Breast epithelium (tissue), 4 donors: ENCODE measurements around the gene LGALS7. TPM values are rescaled to one million over a fixed set of nuclear protein-coding genes. Genes with fewer than 3 reads are reported as not detected.
A peak's percentile ranks its signal among the peaks of the same experiment; 100 is the strongest.

Source experiments
- DNase-seq, 2 donors: peaks; one replicate each; pipeline ENCODE4 v3.0.0-alpha.2; 2019; ENCODE audit warnings: low spot score in 2 of 2
- H3K27ac ChIP-seq, 2 donors: fragments of 200-600 bp; sonication (generic) in 1 of 2; one replicate each; pipeline ENCODE4 v1.5.1; 2016 to 2019; ENCODE audit warnings: mild to moderate bottlenecking in 1 of 2
- H3K27me3 ChIP-seq, 2 donors: fragments of 200-600 bp; sonication (generic) in 1 of 2; one replicate each; pipeline versions ENCODE4 v1.5.1 to v1.6.0; 2017 to 2019; ENCODE audit warnings: control low read depth in 1 of 2, mild to moderate bottlenecking in 1 of 2
- H3K36me3 ChIP-seq: fragments of 200-600 bp; one replicate; pipeline ENCODE4 v1.5.1; 2019
- H3K4me1 ChIP-seq, 2 donors: fragments of 200-600 bp; sonication (generic); one replicate each; pipeline ENCODE4 v1.5.1; 2016 to 2019; ENCODE audit warnings: control low read depth in 1 of 2
- H3K4me3 ChIP-seq, 3 donors: fragments of 200-600 bp; sonication (generic); 1 replicate in 2 of 3; 2 replicates in 1 of 3; pipeline ENCODE4 v1.5.1; 2016 to 2019; ENCODE audit warnings: mild to moderate bottlenecking in 3 of 3, moderate library complexity in 2 of 3
- H3K9me3 ChIP-seq, 2 donors: fragments of 200-600 bp; sonication (generic) in 1 of 2; one replicate each; pipeline ENCODE4 v1.5.1; 2016 to 2019; ENCODE audit warnings: control low read depth in 1 of 2
- POLR2A ChIP-seq: fragments of 450-650 bp; IDR thresholded peaks from one replicate; pipeline ENCODE4 v1.6.1; 2016; ENCODE audit warnings: antibody characterized with exemption, mild to moderate bottlenecking, moderate library complexity
- POLR2AphosphoS5 ChIP-seq, 3 donors: sonication (generic); formaldehyde crosslinking; IDR thresholded peaks; one replicate each; pipeline ENCODE4 v1.6.1; 2017; ENCODE audit warnings: antibody characterized with exemption in 3 of 3
- intact Hi-C: fragments of 100-400 bp; cut with DNase I; formaldehyde crosslinking; loops from one replicate; pipeline ENCODE4 v1.15.1; 2023; ENCODE audit warnings: low total_unique reads
- total RNA-seq, 3 donors: library from RNA; depleted of rRNA; stranded (reverse); fragments of >200 nt; gene quantifications; one replicate each; pipeline ENCODE4 v1.1.0, GENCODE V29; 2016
- TF ChIP-seq, protein P1 (sequence below), 3 donors: fragments of 450-650 bp; IDR thresholded peaks; one replicate each; pipeline ENCODE4 v1.5.1; 2016 to 2017; ENCODE audit warnings: antibody characterized with exemption in 3 of 3, mild to moderate bottlenecking in 3 of 3, moderate library complexity in 3 of 3

The LGALS7 gene
- total RNA-seq, 3 donors from 2014 or later: 1.5 TPM; not detected in 2

DNA sequence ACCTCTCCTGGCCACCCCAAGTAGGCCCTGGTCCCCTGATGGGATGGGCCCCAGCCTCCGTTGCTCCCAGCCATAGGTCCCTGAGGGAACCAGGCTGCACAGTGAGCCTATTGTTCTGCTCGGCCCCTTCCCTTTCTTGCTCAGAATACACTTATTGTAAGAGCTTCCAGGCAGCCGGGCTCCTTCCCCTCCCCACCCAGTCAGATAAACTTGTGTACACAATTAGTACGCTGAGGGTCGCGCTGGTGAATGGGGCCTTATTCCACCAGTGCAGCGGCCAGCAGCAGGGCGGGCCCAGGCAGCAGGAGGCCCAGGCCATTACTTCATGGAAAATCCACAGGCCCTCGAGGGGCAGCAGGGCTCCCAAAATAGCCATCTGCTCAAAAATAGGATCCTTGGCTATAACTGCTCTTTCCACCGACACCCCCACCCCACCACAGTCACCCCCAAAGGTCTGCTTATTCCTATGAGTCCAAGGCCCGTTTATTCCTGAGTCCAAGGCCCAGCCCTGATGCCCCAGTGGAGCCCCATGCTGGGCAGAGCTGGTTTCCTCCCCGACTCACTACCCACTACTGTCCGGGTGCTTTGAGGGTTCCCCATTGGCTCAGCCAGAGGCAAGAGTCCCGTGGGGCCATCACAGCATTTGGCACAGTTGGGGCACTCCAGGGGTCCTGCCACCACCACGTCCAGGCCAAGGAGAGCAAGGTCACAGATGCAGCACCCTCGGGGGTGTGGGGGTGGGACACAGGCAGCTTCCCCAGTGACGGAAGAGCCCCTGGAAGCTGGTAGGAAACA, 51.1 kb downstream of the LGALS7 start:
- Histone ChIP-seq H3K27ac (peak overlapping the region; percentile 82 to 92), H3K4me3 (no peak overlapping the region), H3K4me1 (peaks cover 12 to 24% of the 10 kb centered on the region in 2 donors), H3K36me3 (peaks cover 9% of the 10 kb centered on the region), H3K27me3 (no peaks in the 10 kb centered on the region), H3K9me3 (no peaks in the 10 kb centered on the region)
- intact Hi-C loops: no loop called here
- no peak for DNase-seq
- TF ChIP-seq POLR2AphosphoS5 (IDR thresholded peaks at IDR 0.05) (no peak), POLR2A (no peak)
- TF ChIP-seq, protein P1, sequence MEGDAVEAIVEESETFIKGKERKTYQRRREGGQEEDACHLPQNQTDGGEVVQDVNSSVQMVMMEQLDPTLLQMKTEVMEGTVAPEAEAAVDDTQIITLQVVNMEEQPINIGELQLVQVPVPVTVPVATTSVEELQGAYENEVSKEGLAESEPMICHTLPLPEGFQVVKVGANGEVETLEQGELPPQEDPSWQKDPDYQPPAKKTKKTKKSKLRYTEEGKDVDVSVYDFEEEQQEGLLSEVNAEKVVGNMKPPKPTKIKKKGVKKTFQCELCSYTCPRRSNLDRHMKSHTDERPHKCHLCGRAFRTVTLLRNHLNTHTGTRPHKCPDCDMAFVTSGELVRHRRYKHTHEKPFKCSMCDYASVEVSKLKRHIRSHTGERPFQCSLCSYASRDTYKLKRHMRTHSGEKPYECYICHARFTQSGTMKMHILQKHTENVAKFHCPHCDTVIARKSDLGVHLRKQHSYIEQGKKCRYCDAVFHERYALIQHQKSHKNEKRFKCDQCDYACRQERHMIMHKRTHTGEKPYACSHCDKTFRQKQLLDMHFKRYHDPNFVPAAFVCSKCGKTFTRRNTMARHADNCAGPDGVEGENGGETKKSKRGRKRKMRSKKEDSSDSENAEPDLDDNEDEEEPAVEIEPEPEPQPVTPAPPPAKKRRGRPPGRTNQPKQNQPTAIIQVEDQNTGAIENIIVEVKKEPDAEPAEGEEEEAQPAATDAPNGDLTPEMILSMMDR (IDR thresholded peaks at IDR 0.05): no peak

DNA sequence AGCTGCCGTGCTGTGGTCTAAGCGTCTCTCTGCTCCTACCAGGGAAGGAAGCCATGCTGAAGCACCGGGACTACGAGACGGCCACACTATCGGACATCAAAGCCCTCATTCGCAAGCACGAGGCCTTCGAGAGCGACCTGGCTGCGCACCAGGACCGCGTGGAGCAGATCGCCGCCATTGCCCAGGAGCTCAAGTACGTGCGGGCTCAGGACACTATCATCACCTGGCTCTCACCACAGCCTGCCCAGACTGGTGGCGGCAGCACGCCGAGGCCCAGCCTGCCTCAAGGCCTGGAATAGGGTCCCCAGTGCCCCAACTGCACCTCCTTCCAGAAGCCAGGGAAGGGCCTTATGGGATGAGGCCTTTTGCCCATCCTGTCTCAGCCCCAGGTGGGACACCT, 51.8 kb downstream of the LGALS7 start:
- peaks cover 10% of the 10 kb centered on the region for H3K36me3 ChIP-seq
- peaks cover 12 to 24% of the 10 kb centered on the region in 2 donors for H3K4me1 ChIP-seq
- TF ChIP-seq POLR2A (no peak), POLR2AphosphoS5 (IDR thresholded peaks at IDR 0.05) (no peak)
- TF ChIP-seq, protein P1 (IDR thresholded peaks at IDR 0.05): no peak
- no peaks in the 10 kb centered on the region for H3K27me3 ChIP-seq
- DNase-seq: no peak
- intact Hi-C loops: no loop called here
- H3K27ac ChIP-seq: peak overlapping the region; percentile 82 to 92
- no peaks in the 10 kb centered on the region for H3K9me3 ChIP-seq
- H3K4me3 ChIP-seq: no peak overlapping the region

Other genes starting within 250 kb of the LGALS7 start
- gene MAP4K1, start 155.6 kb downstream of the LGALS7 start, total RNA-seq: 1 to 10 TPM; 2.5 to 9.3 (median 3.6) TPM
- gene EIF3K, start 154.3 kb downstream of the LGALS7 start, total RNA-seq: 100 to 1,000 TPM; 401 to 562 (median 420) TPM
- gene ACTN4, start 125.9 kb downstream of the LGALS7 start, total RNA-seq: 100 to 1,000 TPM; 182 to 296 (median 269) TPM
- 1 to 10 TPM in 2 of 3 donors, under 1 TPM in 1; 0.16 to 9.2 (median 4.1) TPM for gene CAPN12, start 29.0 kb downstream of the LGALS7 start, total RNA-seq
- gene LGALS7B, start 15.7 kb upstream of the LGALS7 start, total RNA-seq: 10 to 100 TPM in 1 of 3 donors, 1 to 10 TPM in 1, not detected in 1; 5.9 to 23.6 TPM
- gene LGALS4, start 39.4 kb upstream of the LGALS7 start, total RNA-seq: 10 to 100 TPM in 1 of 3 donors, under 1 TPM in 2; 0.80 to 16.4 (median 0.88) TPM
- 100 to 1,000 TPM in 1 of 3 donors, 10 to 100 TPM in 2; 85.8 to 113 (median 93.8) TPM for gene ECH1, start 58.3 kb upstream of the LGALS7 start, total RNA-seq
- 100 to 1,000 TPM; 164 to 193 (median 168) TPM for gene HNRNPL, start 76.5 kb upstream of the LGALS7 start, total RNA-seq
- gene RINL, start 104.8 kb upstream of the LGALS7 start, total RNA-seq: 10 to 100 TPM in 2 of 3 donors, 1 to 10 TPM in 1; 4.5 to 13.0 (median 12.8) TPM
- gene SIRT2, start 126.1 kb upstream of the LGALS7 start, total RNA-seq: 10 to 100 TPM; 61.8 to 92.3 (median 88.2) TPM
- gene NFKBIB, start 126.5 kb upstream of the LGALS7 start, total RNA-seq: 10 to 100 TPM; 15.7 to 29.2 (median 19.6) TPM
- under 1 TPM in 2 of 3 donors, not detected in 1; 0.64 to 0.88 TPM for gene CCER2, start 138.7 kb upstream of the LGALS7 start, total RNA-seq
- 10 to 100 TPM; 10.9 to 22.6 (median 18.9) TPM for gene SARS2, start 157.2 kb upstream of the LGALS7 start, total RNA-seq
- gene MRPS12, start 157.4 kb upstream of the LGALS7 start, total RNA-seq: 10 to 100 TPM; 27.5 to 41.0 (median 29.3) TPM
- gene FBXO17, start 202.2 kb upstream of the LGALS7 start, total RNA-seq: 10 to 100 TPM; 14.2 to 67.2 (median 28.5) TPM